Measurements from ENCODE around the gene GPR107.
A peak's percentile ranks its signal among the peaks of the same experiment; 100 is the strongest.

The GPR107 gene

GRCh38 chr9:130173666-130173983 is 119.9 kb downstream of the GPR107 start:
- peak; percentile 49 for ATAC-seq
- TF ChIP-seq, protein P1, sequence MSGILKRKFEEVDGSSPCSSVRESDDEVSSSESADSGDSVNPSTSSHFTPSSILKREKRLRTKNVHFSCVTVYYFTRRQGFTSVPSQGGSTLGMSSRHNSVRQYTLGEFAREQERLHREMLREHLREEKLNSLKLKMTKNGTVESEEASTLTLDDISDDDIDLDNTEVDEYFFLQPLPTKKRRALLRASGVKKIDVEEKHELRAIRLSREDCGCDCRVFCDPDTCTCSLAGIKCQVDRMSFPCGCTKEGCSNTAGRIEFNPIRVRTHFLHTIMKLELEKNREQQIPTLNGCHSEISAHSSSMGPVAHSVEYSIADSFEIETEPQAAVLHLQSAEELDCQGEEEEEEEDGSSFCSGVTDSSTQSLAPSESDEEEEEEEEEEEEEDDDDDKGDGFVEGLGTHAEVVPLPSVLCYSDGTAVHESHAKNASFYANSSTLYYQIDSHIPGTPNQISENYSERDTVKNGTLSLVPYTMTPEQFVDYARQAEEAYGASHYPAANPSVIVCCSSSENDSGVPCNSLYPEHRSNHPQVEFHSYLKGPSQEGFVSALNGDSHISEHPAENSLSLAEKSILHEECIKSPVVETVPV (CRISPR knock-in tag; IDR thresholded peaks at IDR 0.05): no peak
- TF ChIP-seq PATZ1 (CRISPR knock-in tag; IDR thresholded peaks at IDR 0.05; ENCODE audit: borderline replicate concordance): no peak
- TF ChIP-seq PPARA (CRISPR knock-in tag; IDR thresholded peaks at IDR 0.05; ENCODE audit: borderline replicate concordance): no peak
- no peak for TF ChIP-seq ZNF565 (CRISPR knock-in tag; conservative IDR thresholded peaks at IDR 0.05; ENCODE audit: low read depth)
- TF ChIP-seq ESRRG (CRISPR knock-in tag; IDR thresholded peaks at IDR 0.05): no peak
- TF ChIP-seq, protein P2, sequence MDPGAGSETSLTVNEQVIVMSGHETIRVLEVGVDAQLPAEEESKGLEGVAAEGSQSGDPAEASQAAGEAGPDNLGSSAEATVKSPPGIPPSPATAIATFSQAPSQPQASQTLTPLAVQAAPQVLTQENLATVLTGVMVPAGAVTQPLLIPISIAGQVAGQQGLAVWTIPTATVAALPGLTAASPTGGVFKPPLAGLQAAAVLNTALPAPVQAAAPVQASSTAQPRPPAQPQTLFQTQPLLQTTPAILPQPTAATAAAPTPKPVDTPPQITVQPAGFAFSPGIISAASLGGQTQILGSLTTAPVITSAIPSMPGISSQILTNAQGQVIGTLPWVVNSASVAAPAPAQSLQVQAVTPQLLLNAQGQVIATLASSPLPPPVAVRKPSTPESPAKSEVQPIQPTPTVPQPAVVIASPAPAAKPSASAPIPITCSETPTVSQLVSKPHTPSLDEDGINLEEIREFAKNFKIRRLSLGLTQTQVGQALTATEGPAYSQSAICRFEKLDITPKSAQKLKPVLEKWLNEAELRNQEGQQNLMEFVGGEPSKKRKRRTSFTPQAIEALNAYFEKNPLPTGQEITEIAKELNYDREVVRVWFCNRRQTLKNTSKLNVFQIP (CRISPR knock-in tag; IDR thresholded peaks at IDR 0.05; ENCODE audit: borderline replicate concordance, low read depth): no peak
- no peak for TF ChIP-seq OSR1 (CRISPR knock-in tag; IDR thresholded peaks at IDR 0.05)
- TF ChIP-seq ZC3H10 (CRISPR knock-in tag; IDR thresholded peaks at IDR 0.05): no peak
- TF ChIP-seq SNAI2 (CRISPR knock-in tag; IDR thresholded peaks at IDR 0.05): no peak

DNA sequence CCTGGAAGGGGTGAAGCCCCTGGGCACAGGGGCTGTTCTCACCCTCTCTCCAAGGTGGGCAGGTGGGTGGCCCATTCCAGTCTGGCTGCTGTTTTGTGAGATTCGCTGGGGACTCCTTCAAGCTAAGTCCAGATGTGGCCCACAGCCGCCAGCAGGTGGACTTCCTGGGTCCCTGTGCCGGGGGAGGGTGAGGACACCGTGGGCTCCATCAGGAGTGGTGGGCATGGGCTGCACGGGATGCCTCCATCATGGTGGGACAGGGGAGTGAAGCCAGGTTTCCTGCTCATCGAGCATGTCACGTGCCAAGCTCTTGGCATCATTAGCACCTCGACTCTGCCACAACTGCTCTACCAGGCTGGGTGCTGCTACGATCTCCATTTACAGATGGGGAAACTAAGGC is 120.3 kb downstream of the GPR107 start:
- ATAC-seq: no peak
- TF ChIP-seq ZNF8 (CRISPR knock-in tag; IDR thresholded peaks at IDR 0.05) (no peak), RARB (CRISPR knock-in tag; IDR thresholded peaks at IDR 0.05) (no peak), OSR1 (CRISPR knock-in tag; IDR thresholded peaks at IDR 0.05) (no peak), ARNTL (CRISPR knock-in tag; IDR thresholded peaks at IDR 0.05; ENCODE audit: borderline replicate concordance, low read depth) (no peak), ZNF70 (CRISPR knock-in tag; IDR thresholded peaks at IDR 0.05) (no peak), ZNF565 (CRISPR knock-in tag; conservative IDR thresholded peaks at IDR 0.05; ENCODE audit: low read depth) (no peak), PATZ1 (CRISPR knock-in tag; IDR thresholded peaks at IDR 0.05; ENCODE audit: borderline replicate concordance) (no peak), CREB5 (CRISPR knock-in tag; IDR thresholded peaks at IDR 0.05; ENCODE audit: low read depth) (no peak), TOX (CRISPR knock-in tag; IDR thresholded peaks at IDR 0.05; ENCODE audit: borderline replicate concordance) (no peak), ZC3H10 (CRISPR knock-in tag; IDR thresholded peaks at IDR 0.05) (no peak), PPARA (CRISPR knock-in tag; IDR thresholded peaks at IDR 0.05; ENCODE audit: borderline replicate concordance) (no peak), CSDC2 (CRISPR knock-in tag; IDR thresholded peaks at IDR 0.05) (no peak), ESRRG (CRISPR knock-in tag; IDR thresholded peaks at IDR 0.05) (no peak), ZFP3 (CRISPR knock-in tag; IDR thresholded peaks at IDR 0.05) (no peak), BACH2 (CRISPR knock-in tag; IDR thresholded peaks at IDR 0.05; ENCODE audit: borderline replicate concordance) (no peak), TCF4 (CRISPR knock-in tag; IDR thresholded peaks at IDR 0.05; ENCODE audit: borderline replicate concordance) (no peak)
- TF ChIP-seq, protein P1 (CRISPR knock-in tag; IDR thresholded peaks at IDR 0.05): no peak

DNA sequence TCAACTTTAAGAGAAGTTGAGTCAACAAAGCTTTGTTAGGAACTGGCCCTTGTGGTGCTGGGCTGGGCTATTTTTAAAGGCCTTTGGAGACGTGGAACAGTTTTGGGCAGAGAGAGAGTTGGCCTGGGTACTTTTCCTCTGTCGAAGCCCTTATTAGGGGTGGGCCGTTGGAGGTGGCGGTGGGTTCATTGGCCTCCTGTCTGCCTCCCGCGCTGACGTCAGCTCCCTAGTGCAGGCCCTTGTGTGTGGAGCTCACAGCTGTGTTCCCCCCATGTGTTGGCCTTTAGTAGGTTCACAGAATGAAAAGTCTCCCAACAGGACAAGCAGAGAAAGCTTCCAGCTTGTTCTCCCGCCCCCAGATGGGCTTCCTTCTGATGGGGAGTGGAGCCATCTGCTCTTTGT is 121.2 kb downstream of the GPR107 start:
- no peak for ATAC-seq
- TF ChIP-seq CREB5 (CRISPR knock-in tag; IDR thresholded peaks at IDR 0.05; ENCODE audit: low read depth): no peak
- TF ChIP-seq ISL1 (CRISPR knock-in tag; IDR thresholded peaks at IDR 0.05): no peak
- no peak for TF ChIP-seq TCF4 (CRISPR knock-in tag; IDR thresholded peaks at IDR 0.05; ENCODE audit: borderline replicate concordance)
- TF ChIP-seq, protein P1 (CRISPR knock-in tag; IDR thresholded peaks at IDR 0.05): no peak
- no peak for TF ChIP-seq PPARA (CRISPR knock-in tag; IDR thresholded peaks at IDR 0.05; ENCODE audit: borderline replicate concordance)
- TF ChIP-seq GLIS3 (CRISPR knock-in tag; IDR thresholded peaks at IDR 0.05): no peak
- TF ChIP-seq ZFP30 (CRISPR knock-in tag; IDR thresholded peaks at IDR 0.05): no peak
- TF ChIP-seq, protein P2 (CRISPR knock-in tag; IDR thresholded peaks at IDR 0.05; ENCODE audit: borderline replicate concordance, low read depth): no peak
- no peak for TF ChIP-seq ARNTL (CRISPR knock-in tag; IDR thresholded peaks at IDR 0.05; ENCODE audit: borderline replicate concordance, low read depth)
- no peak for TF ChIP-seq ZFP3 (CRISPR knock-in tag; IDR thresholded peaks at IDR 0.05)
- TF ChIP-seq CSDC2 (CRISPR knock-in tag; IDR thresholded peaks at IDR 0.05): no peak
- TF ChIP-seq SNAI2 (CRISPR knock-in tag; IDR thresholded peaks at IDR 0.05): no peak
